ENCODE measurements around the gene EZR.
A peak's percentile ranks its signal among the peaks of the same experiment; 100 is the strongest.
"Not testable (repeated sequence)": the region's sequence is repeated elsewhere in the genome, so short reads cannot be mapped to it uniquely, and the experiment has no call there.

The EZR gene

GRCh38 chr6:158841358-158841757, 22.2 kb upstream of the EZR start:
- no peak for DNase-seq (ENCODE audit: low spot score)

GRCh38 chr6:158840465-158840864, 21.3 kb upstream of the EZR start:
- DNase-seq (ENCODE audit: low spot score) = no peak

GRCh38 chr6:158839796-158840195, 20.6 kb upstream of the EZR start:
- DNase-seq (ENCODE audit: low spot score) = no peak

GRCh38 chr6:158838790-158839189, 19.6 kb upstream of the EZR start:
- DNase-seq (ENCODE audit: low spot score) = not testable (repeated sequence)

GRCh38 chr6:158837684-158838625, 18.8 kb upstream of the EZR start:
- DNase-seq (ENCODE audit: low spot score) = no peak

GRCh38 chr6:158836625-158837311, 17.6 kb upstream of the EZR start:
- DNase-seq (ENCODE audit: low spot score) = no peak

GRCh38 chr6:158835616-158836221, 16.6 kb upstream of the EZR start:
- DNase-seq (ENCODE audit: low spot score) = peak; percentile 77

- DNase-seq (ENCODE audit: low spot score) = no peak
These were observed 15.7 kb upstream of the EZR start for GRCh38 chr6:158834675-158835385.

- DNase-seq (ENCODE audit: low spot score) = not testable (repeated sequence)
These were observed 13.6 kb upstream of the EZR start for GRCh38 chr6:158832807-158833206.

GRCh38 chr6:158832026-158832425, 12.9 kb upstream of the EZR start:
- no peak for DNase-seq (ENCODE audit: low spot score)

- DNase-seq (ENCODE audit: low spot score) = no peak
These were observed 12.4 kb upstream of the EZR start for GRCh38 chr6:158831571-158831970.

- no peak for DNase-seq (ENCODE audit: low spot score)
These were observed 11.6 kb upstream of the EZR start for GRCh38 chr6:158830736-158831135.

GRCh38 chr6:158828807-158829206, 9.6 kb upstream of the EZR start:
- no peak for DNase-seq (ENCODE audit: low spot score)

- no peak for DNase-seq (ENCODE audit: low spot score)
These were observed 7.8 kb upstream of the EZR start for GRCh38 chr6:158826819-158827501.

- DNase-seq (ENCODE audit: low spot score) = no peak
These were observed 6.8 kb upstream of the EZR start for GRCh38 chr6:158825951-158826306.

GRCh38 chr6:158825038-158825950, 6.1 kb upstream of the EZR start:
- no peak for DNase-seq (ENCODE audit: low spot score)

GRCh38 chr6:158823616-158824015, 4.4 kb upstream of the EZR start:
- DNase-seq (ENCODE audit: low spot score) = not testable (repeated sequence)

GRCh38 chr6:158819977-158820622, 932 bp upstream of the EZR start:
- no peak for DNase-seq (ENCODE audit: low spot score)

GRCh38 chr6:158818581-158819212, 471 bp downstream of the EZR start:
- peak; percentile 73 for DNase-seq (ENCODE audit: low spot score)
